GM19328 (cell line): ENCODE measurements around the gene CCDC160.

ENCODE experiments used
- ATAC-seq: cut with Tn5 transposase; IDR thresholded peaks from one replicate; pipeline ENCODE4 v1.9.1; 2021; ENCODE audit warnings: mild to moderate bottlenecking, moderate library complexity; ENCODE audit not compliant: unreplicated experiment

Gene CCDC160

DNA sequence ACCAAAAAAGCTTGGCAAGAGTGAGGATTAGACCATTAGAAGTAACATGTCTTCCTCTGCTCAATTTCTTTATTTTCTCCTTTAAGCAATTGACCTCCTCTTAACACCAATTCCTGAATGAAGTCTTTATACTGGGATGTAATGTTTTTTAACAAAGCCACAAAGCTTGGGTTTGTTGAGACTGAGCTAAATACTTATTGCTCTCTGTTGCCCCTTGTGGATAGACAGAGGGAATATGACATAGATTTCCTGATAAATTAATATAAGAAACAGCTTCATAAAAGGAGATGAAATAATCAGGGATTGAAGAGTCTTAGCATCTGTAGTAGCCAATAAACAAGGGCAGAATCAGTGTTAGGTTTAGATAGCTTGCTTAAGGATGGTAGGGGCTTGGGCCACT lies 57.6 kb downstream of the CCDC160 start:
- no peak for ATAC-seq
